OCI-LY7 (cell line): ENCODE data around the gene COPS8.

Source experiments
- EZH2phosphoT487 ChIP-seq: fragments of 200-600 bp; sonication (generic); IDR thresholded peaks from 2 replicates; pipeline ENCODE4 v1.6.1; 2018; ENCODE audit warnings: low read depth, borderline replicate concordance, mild to moderate bottlenecking, mixed run types, antibody characterized with exemption, low read length, moderate library complexity, mixed read lengths
- TF ChIP-seq, protein P1 (sequence below): fragments of 200-600 bp; sonication (generic); conservative IDR thresholded peaks from 2 replicates; pipeline ENCODE4 v1.5.1; 2014; ENCODE audit warnings: mild to moderate bottlenecking, antibody characterized with exemption, low read length, moderate library complexity, mixed read lengths

DNA sequence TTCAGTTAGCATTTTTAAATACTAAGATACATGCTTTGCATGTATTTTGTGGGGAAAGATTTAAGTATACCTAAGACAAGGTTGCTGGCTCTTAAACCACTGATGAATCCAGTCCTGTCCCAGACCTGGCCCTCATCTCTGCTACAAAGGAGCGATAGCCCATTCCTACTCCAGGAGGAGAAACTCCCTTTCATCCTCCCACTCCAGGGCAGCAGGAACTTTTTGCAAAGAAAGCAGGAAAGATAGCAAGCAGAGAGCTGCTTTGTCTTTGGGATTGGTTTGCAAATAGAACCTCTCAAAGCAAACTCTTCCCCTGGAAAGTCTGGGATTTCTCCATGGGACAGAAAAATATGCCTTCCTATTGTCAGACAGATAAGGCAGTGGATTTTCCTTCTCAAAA lies 43.6 kb upstream of the COPS8 start:
- TF ChIP-seq, protein P1, sequence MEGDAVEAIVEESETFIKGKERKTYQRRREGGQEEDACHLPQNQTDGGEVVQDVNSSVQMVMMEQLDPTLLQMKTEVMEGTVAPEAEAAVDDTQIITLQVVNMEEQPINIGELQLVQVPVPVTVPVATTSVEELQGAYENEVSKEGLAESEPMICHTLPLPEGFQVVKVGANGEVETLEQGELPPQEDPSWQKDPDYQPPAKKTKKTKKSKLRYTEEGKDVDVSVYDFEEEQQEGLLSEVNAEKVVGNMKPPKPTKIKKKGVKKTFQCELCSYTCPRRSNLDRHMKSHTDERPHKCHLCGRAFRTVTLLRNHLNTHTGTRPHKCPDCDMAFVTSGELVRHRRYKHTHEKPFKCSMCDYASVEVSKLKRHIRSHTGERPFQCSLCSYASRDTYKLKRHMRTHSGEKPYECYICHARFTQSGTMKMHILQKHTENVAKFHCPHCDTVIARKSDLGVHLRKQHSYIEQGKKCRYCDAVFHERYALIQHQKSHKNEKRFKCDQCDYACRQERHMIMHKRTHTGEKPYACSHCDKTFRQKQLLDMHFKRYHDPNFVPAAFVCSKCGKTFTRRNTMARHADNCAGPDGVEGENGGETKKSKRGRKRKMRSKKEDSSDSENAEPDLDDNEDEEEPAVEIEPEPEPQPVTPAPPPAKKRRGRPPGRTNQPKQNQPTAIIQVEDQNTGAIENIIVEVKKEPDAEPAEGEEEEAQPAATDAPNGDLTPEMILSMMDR = no peak
- TF ChIP-seq EZH2phosphoT487 = no peak
